ENCODE results near the gene POTEG.
"Not testable (repeated sequence)": the region's sequence is repeated elsewhere in the genome, so short reads cannot be mapped to it uniquely, and the experiment has no call there.

- TF ChIP-seq POLR2A (IDR thresholded peaks at IDR 0.05; ENCODE audit: low read length); CHD2 (IDR thresholded peaks at IDR 0.05; ENCODE audit: low read length, partially characterized antibody): not testable (repeated sequence)
These were observed 71.3 kb downstream of the POTEG start for GRCh38 chr14:19362803-19363202.
